Measurements from ENCODE around the gene RRN3. TPM values are rescaled to one million over a fixed set of nuclear protein-coding genes. Genes with fewer than 3 reads are reported as not detected.

The RRN3 gene, protein sequence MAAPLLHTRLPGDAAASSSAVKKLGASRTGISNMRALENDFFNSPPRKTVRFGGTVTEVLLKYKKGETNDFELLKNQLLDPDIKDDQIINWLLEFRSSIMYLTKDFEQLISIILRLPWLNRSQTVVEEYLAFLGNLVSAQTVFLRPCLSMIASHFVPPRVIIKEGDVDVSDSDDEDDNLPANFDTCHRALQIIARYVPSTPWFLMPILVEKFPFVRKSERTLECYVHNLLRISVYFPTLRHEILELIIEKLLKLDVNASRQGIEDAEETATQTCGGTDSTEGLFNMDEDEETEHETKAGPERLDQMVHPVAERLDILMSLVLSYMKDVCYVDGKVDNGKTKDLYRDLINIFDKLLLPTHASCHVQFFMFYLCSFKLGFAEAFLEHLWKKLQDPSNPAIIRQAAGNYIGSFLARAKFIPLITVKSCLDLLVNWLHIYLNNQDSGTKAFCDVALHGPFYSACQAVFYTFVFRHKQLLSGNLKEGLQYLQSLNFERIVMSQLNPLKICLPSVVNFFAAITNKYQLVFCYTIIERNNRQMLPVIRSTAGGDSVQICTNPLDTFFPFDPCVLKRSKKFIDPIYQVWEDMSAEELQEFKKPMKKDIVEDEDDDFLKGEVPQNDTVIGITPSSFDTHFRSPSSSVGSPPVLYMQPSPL
- 34.8 and 45.3 TPM in 2 replicates for total RNA-seq

GRCh38 chr16:15093955-15094827 is at the start of gene RRN3:
RRN3 (minus strand) TSS chr16:15094272; CDS start chr16:15094233, 39 bp downstream.

Other genes starting within 250 kb of the RRN3 start
- gene NPIPA1, start 156.8 kb downstream of the RRN3 start, total RNA-seq: 12.3 and 29.9 TPM in 2 replicates
- gene PDXDC1, start 119.2 kb downstream of the RRN3 start, total RNA-seq: 61.1 and 81.3 TPM in 2 replicates
- 81.9 and 86.6 TPM in 2 replicates for gene NTAN1, start 38.2 kb downstream of the RRN3 start, total RNA-seq

Data from epithelial cell of umbilical artery (primary cell).